MCF 10A (cell line): ENCODE measurements around the gene ERCC8. TPM values are rescaled to one million over a fixed set of nuclear protein-coding genes. Genes with fewer than 3 reads are reported as not detected.
A peak's percentile ranks its signal among the peaks of the same experiment; 100 is the strongest.

Experiments used
- BruUV-seq: library from RNA; stranded (reverse); fragments of 400-500 nt; replicated peaks from 2 replicates; lab custom pipeline; 2021; lab: Mats Ljungman, UMichigan
- CTCF ChIA-PET: fragments of 300-600 bp; sonication (Branson Sonifier 250); formaldehyde crosslinking; extraction: SDS; loops from one replicate; lab custom pipeline; 2021; ENCODE audit warnings: antibody characterized with exemption, inconsistent platforms; lab: Yijun Ruan, JAX
- POLR2A ChIA-PET: fragments of 300-600, 350-650 bp; sonication (Branson Sonifier 250); formaldehyde crosslinking; extraction: SDS; loops from one replicate; lab custom pipeline; 2020; ENCODE audit warnings: antibody characterized with exemption, inconsistent platforms; lab: Yijun Ruan, JAX
- DNase-seq: peaks from one replicate; pipeline ENCODE4 v3.0.0-alpha.2; 2018; ENCODE audit not compliant: unreplicated experiment
- H3K27ac Mint-ChIP-seq: one replicate; pipeline ENCODE4 v1.8.0; 2022; ENCODE audit warnings: mild to moderate bottlenecking, low read depth, mixed read lengths; ENCODE audit not compliant: unreplicated experiment
- H3K27me3 Mint-ChIP-seq: one replicate; pipeline ENCODE4 v1.8.0; 2022; ENCODE audit warnings: mixed read lengths; ENCODE audit not compliant: insufficient read depth, unreplicated experiment
- H3K36me3 Mint-ChIP-seq: one replicate; pipeline ENCODE4 v1.8.0; 2022; ENCODE audit warnings: mild to moderate bottlenecking, moderate library complexity, mixed read lengths; ENCODE audit not compliant: insufficient read depth, unreplicated experiment
- H3K4me1 Mint-ChIP-seq: one replicate; pipeline ENCODE4 v1.8.0; 2022; ENCODE audit warnings: mixed read lengths; ENCODE audit not compliant: insufficient read depth, unreplicated experiment
- H3K4me3 Mint-ChIP-seq: one replicate; pipeline ENCODE4 v1.8.0; 2022; ENCODE audit warnings: mild to moderate bottlenecking, moderate library complexity, mixed read lengths; ENCODE audit not compliant: unreplicated experiment
- H3K9me3 Mint-ChIP-seq: one replicate; pipeline ENCODE4 v1.8.0; 2022; ENCODE audit warnings: mixed read lengths; ENCODE audit not compliant: unreplicated experiment
- intact Hi-C: fragments of 100-400 bp; cut with micrococcal nuclease; formaldehyde crosslinking; loops from 2 replicates; pipeline ENCODE4 v1.14.1; 2022
- total RNA-seq: library from RNA; stranded (reverse); gene quantifications from 2 replicates; pipeline ENCODE4 v1.2.3, GENCODE V29; 2022
- TF ChIP-seq, protein P1 (sequence below): fragments of 200-600 bp; IDR thresholded peaks from one replicate; pipeline ENCODE4 v1.8.0; 2022; ENCODE audit warnings: antibody characterized with exemption, mild to moderate bottlenecking; ENCODE audit not compliant: unreplicated experiment

The ERCC8 gene
- total RNA-seq, 1 experiment from 2014 or later, result 17.2 TPM

DNA sequence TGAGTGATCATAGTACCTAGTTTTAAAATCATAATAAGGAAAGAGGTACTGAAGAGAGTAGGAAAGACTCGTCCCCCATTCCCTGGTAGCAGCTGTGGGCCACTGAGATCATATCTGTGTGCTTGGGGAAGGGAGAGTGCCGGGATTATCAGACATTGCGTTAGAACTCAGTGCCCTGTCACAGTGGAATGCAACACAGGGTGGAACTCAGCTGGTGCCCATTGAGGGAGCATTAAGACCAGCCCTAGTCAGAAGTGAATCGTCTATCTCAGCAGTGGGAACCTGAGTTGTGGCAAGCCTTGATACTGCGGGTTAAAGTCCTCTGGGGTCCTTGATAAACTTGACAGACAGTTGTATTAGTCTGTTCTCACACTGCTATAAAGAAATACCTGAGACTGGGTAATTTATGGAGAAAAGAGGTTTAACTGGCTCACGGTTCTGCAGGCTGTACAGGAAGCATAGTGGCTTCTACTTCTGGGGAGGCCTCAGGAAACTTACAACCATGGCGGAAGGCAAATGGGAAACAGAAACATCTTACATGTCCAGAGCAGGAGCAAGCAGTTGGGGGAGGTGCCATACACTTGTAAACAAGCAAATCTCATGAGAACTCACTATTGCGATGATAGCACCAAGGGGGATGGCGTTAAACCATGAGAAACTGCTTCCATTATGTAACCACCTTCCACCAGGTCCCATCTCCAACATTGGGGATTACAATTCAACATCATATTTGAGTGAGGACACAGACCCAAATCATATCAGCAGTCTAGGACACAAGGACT, 33.3 kb upstream of the ERCC8 start:
- TF ChIP-seq, protein P1, sequence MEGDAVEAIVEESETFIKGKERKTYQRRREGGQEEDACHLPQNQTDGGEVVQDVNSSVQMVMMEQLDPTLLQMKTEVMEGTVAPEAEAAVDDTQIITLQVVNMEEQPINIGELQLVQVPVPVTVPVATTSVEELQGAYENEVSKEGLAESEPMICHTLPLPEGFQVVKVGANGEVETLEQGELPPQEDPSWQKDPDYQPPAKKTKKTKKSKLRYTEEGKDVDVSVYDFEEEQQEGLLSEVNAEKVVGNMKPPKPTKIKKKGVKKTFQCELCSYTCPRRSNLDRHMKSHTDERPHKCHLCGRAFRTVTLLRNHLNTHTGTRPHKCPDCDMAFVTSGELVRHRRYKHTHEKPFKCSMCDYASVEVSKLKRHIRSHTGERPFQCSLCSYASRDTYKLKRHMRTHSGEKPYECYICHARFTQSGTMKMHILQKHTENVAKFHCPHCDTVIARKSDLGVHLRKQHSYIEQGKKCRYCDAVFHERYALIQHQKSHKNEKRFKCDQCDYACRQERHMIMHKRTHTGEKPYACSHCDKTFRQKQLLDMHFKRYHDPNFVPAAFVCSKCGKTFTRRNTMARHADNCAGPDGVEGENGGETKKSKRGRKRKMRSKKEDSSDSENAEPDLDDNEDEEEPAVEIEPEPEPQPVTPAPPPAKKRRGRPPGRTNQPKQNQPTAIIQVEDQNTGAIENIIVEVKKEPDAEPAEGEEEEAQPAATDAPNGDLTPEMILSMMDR, result no peak
- intact Hi-C loops, result no loop called here
- ChIA-PET POLR2A (no interaction called here), CTCF (interaction anchor here (0.8 to 1.5 kb wide), 2 partner anchors 9 to 18 kb away, joined by 3 to 4 read pairs; no protein-coding TSS in a partner anchor)
- no peak for DNase-seq
- H3K9me3 Mint-ChIP-seq, result peaks cover 20% of the 10 kb centered on the region
- peaks cover 17% of the 10 kb centered on the region for H3K36me3 Mint-ChIP-seq
- H3K27ac Mint-ChIP-seq, result no peak overlapping the region
- no peaks in the 10 kb centered on the region for H3K4me1 Mint-ChIP-seq
- no peaks in the 10 kb centered on the region for H3K27me3 Mint-ChIP-seq
- BruUV-seq, result no TSS peak
- no peak overlapping the region for H3K4me3 Mint-ChIP-seq

DNA sequence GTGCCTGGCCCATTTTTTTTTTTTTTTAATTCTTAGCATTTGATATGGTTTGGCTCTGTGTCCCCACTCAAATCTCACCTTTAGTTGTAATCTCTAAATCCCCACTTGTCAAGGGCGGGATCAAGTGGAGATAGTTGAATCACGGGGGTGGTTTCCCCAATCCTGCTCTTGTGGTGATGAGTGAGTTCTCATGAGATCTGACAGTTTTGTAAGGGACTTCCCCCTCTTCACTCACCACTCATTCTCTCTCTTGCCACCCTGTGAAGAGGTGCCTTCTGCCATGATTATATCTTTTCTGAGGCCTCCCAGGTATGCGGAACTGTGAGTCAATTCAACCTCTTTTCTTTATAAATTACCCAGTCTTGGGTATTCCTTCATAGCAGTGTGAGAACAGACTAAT, 27.4 kb upstream of the ERCC8 start:
- POLR2A ChIA-PET, result no interaction called here

DNA sequence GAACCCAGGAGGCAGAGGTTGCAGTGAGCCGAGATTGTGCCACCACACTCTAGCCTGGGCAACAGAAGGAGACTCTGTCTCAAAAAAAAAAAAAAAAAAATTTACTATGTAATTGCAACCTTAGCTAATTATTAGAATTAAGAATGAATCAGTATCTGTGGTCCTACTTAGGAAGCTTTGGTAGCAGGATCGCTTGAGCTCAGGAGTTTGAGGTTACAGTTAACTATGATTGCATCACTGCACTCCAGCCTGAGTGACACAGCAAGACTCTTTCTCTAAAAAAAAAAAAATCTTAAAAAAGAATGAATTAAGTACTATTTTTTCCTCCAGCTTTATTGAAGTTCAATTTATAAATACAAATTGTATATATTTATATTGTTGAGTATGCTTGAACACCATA, 16.8 kb upstream of the ERCC8 start:
- no peaks in the 10 kb centered on the region for H3K27me3 Mint-ChIP-seq
- POLR2A ChIA-PET, result interaction anchor here (0.6 to 1.3 kb wide), 5 partner anchors 17 to 994 kb away, joined by 3 to 7 read pairs (median 4); partner anchors contain the start of genes ERCC8 and NDUFAF2
- no TSS peak for BruUV-seq
- peaks cover 5% of the 10 kb centered on the region for H3K36me3 Mint-ChIP-seq
- DNase-seq, result peak; percentile 28
- no peak overlapping the region for H3K4me3 Mint-ChIP-seq
- intact Hi-C loops, result loop anchor here (2.0 to 5.0 kb wide), 2 partner anchors 201 to 697 kb away; partner anchors contain the start of gene SMIM15
- no peaks in the 10 kb centered on the region for H3K4me1 Mint-ChIP-seq
- no peak overlapping the region for H3K27ac Mint-ChIP-seq
- CTCF ChIA-PET, result interaction anchor here (0.6 to 3.0 kb wide), 23 partner anchors 8 to 1529 kb away, joined by 3 to 16 read pairs (median 4); partner anchors contain the start of gene DEPDC1B
- H3K9me3 Mint-ChIP-seq, result peaks cover 17% of the 10 kb centered on the region
- TF ChIP-seq, protein P1, result no peak

More for the DNA sequence above, 27.4 kb upstream of the ERCC8 start:
- peaks cover 21% of the 10 kb centered on the region for H3K36me3 Mint-ChIP-seq
- no peaks in the 10 kb centered on the region for H3K27me3 Mint-ChIP-seq
- H3K9me3 Mint-ChIP-seq, result no peaks in the 10 kb centered on the region
- intact Hi-C loops, result no loop called here
- no peaks in the 10 kb centered on the region for H3K4me1 Mint-ChIP-seq
- no peak for DNase-seq
- CTCF ChIA-PET, result interaction anchor here (0.7 kb wide), 1 partner anchor 339 kb away, joined by 3 read pairs; no protein-coding TSS in a partner anchor
- H3K4me3 Mint-ChIP-seq, result no peak overlapping the region
- no TSS peak for BruUV-seq
- TF ChIP-seq, protein P1, result no peak
- no peak overlapping the region for H3K27ac Mint-ChIP-seq

DNA sequence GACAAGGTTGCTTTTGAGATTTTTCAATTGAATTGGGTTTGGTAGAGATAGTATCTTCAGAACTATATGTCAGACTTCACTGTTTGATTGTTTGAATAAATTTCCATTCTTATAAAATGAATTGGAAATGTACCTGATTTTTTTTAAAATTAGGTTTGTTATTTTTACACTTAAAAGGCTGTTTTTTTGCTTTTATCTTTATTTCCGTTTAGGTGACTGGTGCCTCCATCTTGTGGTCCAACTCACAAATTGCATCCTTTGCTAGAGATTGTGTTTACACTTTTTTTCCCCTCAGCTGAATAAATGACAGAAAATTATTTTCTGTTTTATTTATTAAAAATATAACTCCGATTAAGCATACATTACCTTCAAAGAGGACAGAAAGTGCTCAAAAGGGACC, 15.7 kb upstream of the ERCC8 start:
- intact Hi-C loops, result loop anchor here (2.0 to 5.0 kb wide), 2 partner anchors 202 to 698 kb away; partner anchors contain the start of gene SMIM15
- Mint-ChIP-seq H3K4me1 (no peaks in the 10 kb centered on the region), H3K9me3 (peaks cover 9% of the 10 kb centered on the region), H3K27me3 (no peaks in the 10 kb centered on the region), H3K4me3 (no peak overlapping the region), H3K36me3 (no peaks in the 10 kb centered on the region), H3K27ac (no peak overlapping the region)
- CTCF ChIA-PET, result interaction anchor here (0.6 to 3.0 kb wide), 10 partner anchors 15 to 1152 kb away, joined by 3 to 16 read pairs (median 4); no protein-coding TSS in a partner anchor
- peak; percentile 26 for DNase-seq
- no TSS peak for BruUV-seq
- POLR2A ChIA-PET, result interaction anchor here (0.7 to 3.6 kb wide), 6 partner anchors 15 to 957 kb away, joined by 3 to 24 read pairs (median 4); partner anchors contain the start of genes ERCC8 and NDUFAF2
- TF ChIP-seq, protein P1, result peak; percentile 48
